ENCODE measurements around the gene TMEM165.

TMEM165 gene

GRCh38 chr4:55431710-55432336 lies 36.1 kb downstream of the TMEM165 start:
- no peak for TF ChIP-seq ZNF426 (tag by site-specific recombination; IDR thresholded peaks at IDR 0.05)
- no peak for TF ChIP-seq ZNF626 (tag by site-specific recombination; IDR thresholded peaks at IDR 0.05)
- no peak for TF ChIP-seq ZFHX2 (tag by site-specific recombination; conservative IDR thresholded peaks at IDR 0.05)
- TF ChIP-seq KLF16 (tag by site-specific recombination; IDR thresholded peaks at IDR 0.05) = no peak
- TF ChIP-seq ZNF335 (tag by site-specific recombination; conservative IDR thresholded peaks at IDR 0.05) = no peak
- TF ChIP-seq ZNF624 (tag by site-specific recombination; IDR thresholded peaks at IDR 0.05) = no peak
- Histone ChIP-seq H3K4me3 (ENCODE audit: low read depth, low read length) (no peak overlapping the region), H3K27ac (ENCODE audit: extremely low read depth, low read depth, low read length) (no peak overlapping the region), H3K36me3 (ENCODE audit: control insufficient read depth in 2 of 2, insufficient read depth in 1 of 2, low read length in 2 of 2) (peaks cover 6 to 90% of the 10 kb centered on the region in 2 experiments; a peak in 2 of 3 replicates), H3K9me3 (ENCODE audit: control insufficient read depth, insufficient read depth, low read depth, low read length) (no peaks in the 10 kb centered on the region), H3K4me1 (ENCODE audit: control insufficient read depth, insufficient read depth, low read length) (no peaks in the 10 kb centered on the region)
- ChIA-PET POLR2A (no interaction called here), CTCF (interaction anchor here (0.8 to 1.2 kb wide), 2 partner anchors 13 to 19 kb away, joined by 3 to 6 read pairs; no protein-coding TSS in a partner anchor)

GRCh38 chr4:55435141-55435841 lies 39.5 kb downstream of the TMEM165 start:
- Histone ChIP-seq H3K4me1 (ENCODE audit: control insufficient read depth, insufficient read depth, low read length) (no peaks in the 10 kb centered on the region), H3K27ac (ENCODE audit: extremely low read depth, low read depth, low read length) (no peak overlapping the region), H3K36me3 (ENCODE audit: control insufficient read depth in 2 of 2, insufficient read depth in 1 of 2, low read length in 2 of 2) (peaks cover 0 to 88% of the 10 kb centered on the region in 2 experiments; a peak in 1 of 3 replicates), H3K9me3 (ENCODE audit: control insufficient read depth, insufficient read depth, low read depth, low read length) (no peaks in the 10 kb centered on the region), H3K4me3 (ENCODE audit: low read depth, low read length) (no peak overlapping the region)
- TF ChIP-seq ZNF560 (tag by site-specific recombination; IDR thresholded peaks at IDR 0.05; ENCODE audit: borderline replicate concordance) = no peak
- TF ChIP-seq ZBTB49 (tag by site-specific recombination; IDR thresholded peaks at IDR 0.05; ENCODE audit: low read depth) = no peak
- no peak for TF ChIP-seq EGR2 (tag by site-specific recombination; IDR thresholded peaks at IDR 0.05; ENCODE audit: low read depth)
- TF ChIP-seq ZNF148 (tag by site-specific recombination; IDR thresholded peaks at IDR 0.05; ENCODE audit: borderline replicate concordance) = no peak
- no peak for TF ChIP-seq ZNF747 (tag by site-specific recombination; IDR thresholded peaks at IDR 0.05)
- no peak for TF ChIP-seq ZXDB (tag by site-specific recombination; IDR thresholded peaks at IDR 0.05)
- no peak for TF ChIP-seq PRDM2 (tag by site-specific recombination; IDR thresholded peaks at IDR 0.05; ENCODE audit: borderline replicate concordance)
- no peak for TF ChIP-seq ZNF48 (tag by site-specific recombination; IDR thresholded peaks at IDR 0.05)
- no peak for TF ChIP-seq ZNF398 (tag by site-specific recombination; IDR thresholded peaks at IDR 0.05)
- no peak for TF ChIP-seq MZF1 (tag by site-specific recombination; IDR thresholded peaks at IDR 0.05; ENCODE audit: borderline replicate concordance)
- POLR2A ChIA-PET = no interaction called here
- CTCF ChIA-PET = no interaction called here

Data from HEK293 (cell line).